Measurements from ENCODE around the gene CLPTM1. TPM values are rescaled to one million over a fixed set of nuclear protein-coding genes. Genes with fewer than 3 reads are reported as not detected.
"Not testable (repeated sequence)": the region's sequence is repeated elsewhere in the genome, so short reads cannot be mapped to it uniquely, and the experiment has no call there.

Gene CLPTM1, protein sequence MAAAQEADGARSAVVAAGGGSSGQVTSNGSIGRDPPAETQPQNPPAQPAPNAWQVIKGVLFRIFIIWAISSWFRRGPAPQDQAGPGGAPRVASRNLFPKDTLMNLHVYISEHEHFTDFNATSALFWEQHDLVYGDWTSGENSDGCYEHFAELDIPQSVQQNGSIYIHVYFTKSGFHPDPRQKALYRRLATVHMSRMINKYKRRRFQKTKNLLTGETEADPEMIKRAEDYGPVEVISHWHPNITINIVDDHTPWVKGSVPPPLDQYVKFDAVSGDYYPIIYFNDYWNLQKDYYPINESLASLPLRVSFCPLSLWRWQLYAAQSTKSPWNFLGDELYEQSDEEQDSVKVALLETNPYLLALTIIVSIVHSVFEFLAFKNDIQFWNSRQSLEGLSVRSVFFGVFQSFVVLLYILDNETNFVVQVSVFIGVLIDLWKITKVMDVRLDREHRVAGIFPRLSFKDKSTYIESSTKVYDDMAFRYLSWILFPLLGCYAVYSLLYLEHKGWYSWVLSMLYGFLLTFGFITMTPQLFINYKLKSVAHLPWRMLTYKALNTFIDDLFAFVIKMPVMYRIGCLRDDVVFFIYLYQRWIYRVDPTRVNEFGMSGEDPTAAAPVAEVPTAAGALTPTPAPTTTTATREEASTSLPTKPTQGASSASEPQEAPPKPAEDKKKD
- total RNA-seq: 24.9 and 35.3 TPM in 2 replicates

GRCh38 chr19:44954649-44955504 lies at the start of gene CLPTM1:
TSS of gene CLPTM1 (plus strand) at chr19:44955380. CDS start at chr19:44955396, 16 bp downstream.
- peak; percentile 89 for DNase-seq (ENCODE audit: low read depth, low spot score)

DNA sequence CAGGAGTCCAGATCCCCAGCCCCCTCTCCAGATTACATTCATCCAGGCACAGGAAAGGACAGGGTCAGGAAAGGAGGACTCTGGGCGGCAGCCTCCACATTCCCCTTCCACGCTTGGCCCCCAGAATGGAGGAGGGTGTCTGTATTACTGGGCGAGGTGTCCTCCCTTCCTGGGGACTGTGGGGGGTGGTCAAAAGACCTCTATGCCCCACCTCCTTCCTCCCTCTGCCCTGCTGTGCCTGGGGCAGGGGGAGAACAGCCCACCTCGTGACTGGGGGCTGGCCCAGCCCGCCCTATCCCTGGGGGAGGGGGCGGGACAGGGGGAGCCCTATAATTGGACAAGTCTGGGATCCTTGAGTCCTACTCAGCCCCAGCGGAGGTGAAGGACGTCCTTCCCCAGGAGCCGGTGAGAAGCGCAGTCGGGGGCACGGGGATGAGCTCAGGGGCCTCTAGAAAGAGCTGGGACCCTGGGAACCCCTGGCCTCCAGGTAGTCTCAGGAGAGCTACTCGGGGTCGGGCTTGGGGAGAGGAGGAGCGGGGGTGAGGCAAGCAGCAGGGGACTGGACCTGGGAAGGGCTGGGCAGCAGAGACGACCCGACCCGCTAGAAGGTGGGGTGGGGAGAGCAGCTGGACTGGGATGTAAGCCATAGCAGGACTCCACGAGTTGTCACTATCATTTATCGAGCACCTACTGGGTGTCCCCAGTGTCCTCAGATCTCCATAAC lies 49.6 kb upstream of the CLPTM1 start, which contains the start of gene APOE:
APOE (plus strand) TSS at position 360 of the 724 bp plus-strand sequence. CDS start 829 bp downstream, outside the sequence.
- no peak for DNase-seq (ENCODE audit: low read depth, low spot score)

DNA sequence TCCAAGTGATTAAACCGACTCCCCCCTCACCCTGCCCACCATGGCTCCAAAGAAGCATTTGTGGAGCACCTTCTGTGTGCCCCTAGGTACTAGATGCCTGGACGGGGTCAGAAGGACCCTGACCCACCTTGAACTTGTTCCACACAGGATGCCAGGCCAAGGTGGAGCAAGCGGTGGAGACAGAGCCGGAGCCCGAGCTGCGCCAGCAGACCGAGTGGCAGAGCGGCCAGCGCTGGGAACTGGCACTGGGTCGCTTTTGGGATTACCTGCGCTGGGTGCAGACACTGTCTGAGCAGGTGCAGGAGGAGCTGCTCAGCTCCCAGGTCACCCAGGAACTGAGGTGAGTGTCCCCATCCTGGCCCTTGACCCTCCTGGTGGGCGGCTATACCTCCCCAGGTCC lies 47.6 kb upstream of the CLPTM1 start:
- no peak for DNase-seq (ENCODE audit: low read depth, low spot score)

GRCh38 chr19:44908074-44908835 lies 46.9 kb upstream of the CLPTM1 start:
- DNase-seq (ENCODE audit: low read depth, low spot score): no peak

DNA sequence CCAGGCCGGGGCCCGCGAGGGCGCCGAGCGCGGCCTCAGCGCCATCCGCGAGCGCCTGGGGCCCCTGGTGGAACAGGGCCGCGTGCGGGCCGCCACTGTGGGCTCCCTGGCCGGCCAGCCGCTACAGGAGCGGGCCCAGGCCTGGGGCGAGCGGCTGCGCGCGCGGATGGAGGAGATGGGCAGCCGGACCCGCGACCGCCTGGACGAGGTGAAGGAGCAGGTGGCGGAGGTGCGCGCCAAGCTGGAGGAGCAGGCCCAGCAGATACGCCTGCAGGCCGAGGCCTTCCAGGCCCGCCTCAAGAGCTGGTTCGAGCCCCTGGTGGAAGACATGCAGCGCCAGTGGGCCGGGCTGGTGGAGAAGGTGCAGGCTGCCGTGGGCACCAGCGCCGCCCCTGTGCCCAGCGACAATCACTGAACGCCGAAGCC lies 46.3 kb upstream of the CLPTM1 start:
- no peak for DNase-seq (ENCODE audit: low read depth, low spot score)

DNA sequence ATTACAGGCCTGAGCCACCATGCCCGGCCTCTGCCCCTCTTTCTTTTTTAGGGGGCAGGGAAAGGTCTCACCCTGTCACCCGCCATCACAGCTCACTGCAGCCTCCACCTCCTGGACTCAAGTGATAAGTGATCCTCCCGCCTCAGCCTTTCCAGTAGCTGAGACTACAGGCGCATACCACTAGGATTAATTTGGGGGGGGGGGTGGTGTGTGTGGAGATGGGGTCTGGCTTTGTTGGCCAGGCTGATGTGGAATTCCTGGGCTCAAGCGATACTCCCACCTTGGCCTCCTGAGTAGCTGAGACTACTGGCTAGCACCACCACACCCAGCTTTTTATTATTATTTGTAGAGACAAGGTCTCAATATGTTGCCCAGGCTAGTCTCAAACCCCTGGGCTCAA lies 45.4 kb upstream of the CLPTM1 start:
- no peak for DNase-seq (ENCODE audit: low read depth, low spot score)

DNA sequence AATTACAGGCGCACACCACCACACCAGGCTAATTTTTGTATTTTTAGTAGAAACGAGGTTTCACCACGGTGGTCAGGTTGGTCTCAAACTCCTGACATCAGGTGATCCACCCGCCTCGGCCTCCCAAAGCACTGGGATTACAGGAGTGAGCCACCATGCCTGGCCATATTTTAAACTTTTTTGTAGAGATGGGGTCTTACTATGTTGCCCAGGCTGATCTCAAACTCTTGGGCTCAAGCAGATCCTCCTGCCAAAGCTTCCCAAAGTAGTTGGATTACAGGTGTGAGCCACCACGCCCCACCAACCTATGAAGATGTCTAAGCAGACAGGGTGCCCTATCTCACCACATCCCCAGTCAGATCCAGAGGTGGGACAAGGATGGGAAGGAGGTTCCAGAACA lies 43.3 kb upstream of the CLPTM1 start:
- not testable (repeated sequence) for DNase-seq (ENCODE audit: low read depth, low spot score)

DNA sequence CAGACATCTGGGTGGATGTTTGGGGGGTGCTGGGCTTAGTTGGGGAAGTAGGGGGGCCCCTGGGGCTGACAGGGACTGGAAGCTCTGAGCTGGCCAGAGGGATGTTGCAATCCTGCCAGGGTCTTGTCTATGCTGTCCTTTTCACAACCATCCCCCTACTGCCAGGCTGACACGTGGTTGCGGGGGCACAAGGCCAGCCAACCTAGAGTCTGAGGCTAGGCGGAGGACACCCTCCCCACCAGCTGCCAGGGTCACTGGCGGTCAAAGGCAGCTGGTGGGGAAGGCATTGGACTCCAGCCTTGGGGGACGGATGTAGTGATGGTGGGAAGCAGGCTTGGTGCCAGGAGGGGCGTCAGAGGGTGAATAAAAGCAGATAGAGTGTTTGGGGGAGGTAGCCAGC lies 42.3 kb upstream of the CLPTM1 start:
- DNase-seq (ENCODE audit: low read depth, low spot score): no peak

DNA sequence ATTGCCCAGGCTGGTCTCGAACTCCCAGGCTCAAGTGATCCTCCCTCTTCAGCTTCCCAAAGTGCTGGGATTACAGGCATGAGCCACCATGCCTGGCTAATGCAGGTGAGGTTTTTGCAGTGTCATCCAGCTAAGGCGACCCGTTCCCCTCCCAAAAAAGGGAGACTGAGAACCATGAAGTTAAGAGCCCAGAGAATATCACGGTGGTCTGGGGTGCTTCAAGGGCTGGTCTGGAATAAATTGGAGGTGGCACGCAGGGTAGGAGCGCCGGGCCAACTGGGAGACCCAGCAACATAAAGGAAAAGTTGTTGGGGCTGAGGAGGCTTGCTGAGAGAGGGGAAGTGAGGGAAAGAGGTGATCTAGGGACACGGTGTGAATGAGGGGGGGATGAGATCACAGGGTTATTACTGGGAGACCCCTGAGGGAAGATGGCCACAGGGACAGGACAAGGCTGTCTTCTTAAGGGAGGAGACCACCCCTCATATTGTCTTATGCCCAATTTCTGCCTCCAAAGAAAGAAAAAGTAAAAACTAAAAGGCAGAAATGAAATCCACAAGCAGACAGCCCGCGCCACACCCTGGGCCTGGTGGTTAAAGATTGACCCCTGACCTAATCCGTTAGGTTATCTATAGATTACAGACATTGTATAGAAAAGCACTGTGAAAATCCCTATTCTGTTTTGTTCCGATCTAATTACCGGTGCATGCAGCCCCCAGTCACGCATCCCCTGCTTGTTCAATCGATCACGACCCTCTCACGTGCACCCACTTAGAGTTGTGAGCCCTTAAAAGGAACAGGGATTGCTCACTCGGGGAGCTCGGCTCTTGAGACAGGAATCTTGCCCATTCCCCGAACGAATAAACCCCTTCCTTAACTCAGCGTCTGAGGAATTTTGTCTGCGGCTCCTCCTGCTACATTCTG lies 41.4 kb upstream of the CLPTM1 start:
- not testable (repeated sequence) for DNase-seq (ENCODE audit: low read depth, low spot score)

- peak; percentile 35 for DNase-seq (ENCODE audit: low read depth, low spot score)
Observed at GRCh38 chr19:44914433-44915206, 40.6 kb upstream of the CLPTM1 start, which contains the start of gene APOC1. TSS of gene APOC1 (plus strand) at chr19:44914608. CDS start at chr19:44914892, 284 bp downstream.

- DNase-seq (ENCODE audit: low read depth, low spot score): no peak
Observed at GRCh38 chr19:44924243-44924725, 30.9 kb upstream of the CLPTM1 start.

DNA sequence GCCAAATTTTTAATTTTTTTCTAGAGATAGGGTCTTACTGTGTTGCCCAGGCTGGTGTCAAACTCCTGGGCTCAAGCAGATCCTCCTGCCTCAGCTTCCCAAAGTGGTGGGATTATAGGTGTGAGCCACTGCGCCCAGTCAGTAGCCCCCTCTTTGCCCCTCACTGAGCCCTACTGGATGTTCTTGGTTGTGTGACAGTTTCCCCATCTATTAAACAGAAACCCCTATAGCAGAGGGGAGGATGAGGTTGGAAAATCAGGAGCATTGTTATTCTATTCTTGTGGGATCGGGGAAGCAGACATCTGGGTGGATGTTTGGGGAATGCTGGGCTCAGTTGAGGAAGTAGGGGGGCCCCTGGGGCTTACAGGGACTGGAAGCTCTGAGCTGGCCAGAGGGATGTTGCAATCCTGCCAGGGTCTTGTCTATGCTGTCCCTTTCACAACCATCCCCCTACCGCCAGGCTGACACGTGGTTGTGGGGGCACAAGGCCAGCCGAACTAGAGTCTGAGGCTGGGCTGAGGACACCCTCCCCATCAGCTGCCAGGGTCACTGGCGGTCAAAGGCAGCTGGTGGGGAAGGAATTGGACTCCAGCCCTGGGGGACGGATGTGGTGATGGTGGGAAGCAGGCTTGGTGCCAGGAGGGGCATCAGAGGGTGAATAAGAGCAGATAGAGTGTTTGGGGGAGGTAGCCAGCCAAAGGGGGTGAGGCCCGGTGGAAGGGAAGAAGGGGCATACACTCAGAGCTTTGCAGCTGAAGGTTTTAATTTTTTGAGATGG lies 29.9 kb upstream of the CLPTM1 start:
- no peak for DNase-seq (ENCODE audit: low read depth, low spot score)

- not testable (repeated sequence) for DNase-seq (ENCODE audit: low read depth, low spot score)
Observed at GRCh38 chr19:44926245-44927077, 28.7 kb upstream of the CLPTM1 start.

DNA sequence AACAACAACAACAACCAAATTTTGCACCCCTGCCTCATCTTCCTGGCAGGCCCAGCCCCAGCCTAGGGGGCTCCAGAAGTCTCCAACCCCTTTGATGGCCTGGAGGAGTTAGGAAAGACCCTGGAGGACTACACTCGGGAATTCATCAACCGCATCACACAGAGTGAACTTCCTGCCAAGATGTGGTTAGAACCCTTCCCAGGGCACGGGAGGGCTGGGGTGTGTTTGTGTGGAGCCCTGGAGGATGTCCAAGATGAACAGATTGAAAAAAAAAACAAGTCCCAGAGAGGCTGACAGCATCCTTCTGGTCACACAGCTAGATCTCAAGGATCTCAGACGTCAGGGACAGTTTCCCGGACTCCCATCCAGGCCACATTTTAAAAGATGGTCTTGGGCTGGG lies 27.4 kb upstream of the CLPTM1 start:
- DNase-seq (ENCODE audit: low read depth, low spot score): no peak

DNA sequence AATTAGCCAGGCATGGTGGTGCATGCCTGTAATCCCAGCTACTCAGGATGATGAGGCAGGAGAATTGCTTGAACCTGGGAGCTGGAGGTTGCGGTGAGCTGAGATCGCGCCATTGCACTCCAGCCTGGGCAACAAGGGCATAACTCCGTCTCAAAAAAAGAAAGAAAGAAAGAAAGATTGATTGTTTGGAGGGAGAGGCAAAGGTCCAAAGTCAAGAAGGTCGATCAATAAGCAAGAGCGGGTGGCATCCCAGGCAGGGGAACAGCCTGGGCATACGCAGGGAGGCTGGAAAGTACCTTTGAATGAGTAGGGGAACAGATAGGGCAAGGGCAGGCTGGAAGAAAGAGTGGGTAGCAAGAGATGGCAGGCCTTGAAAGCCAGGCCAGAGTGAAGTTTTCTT lies 25.1 kb upstream of the CLPTM1 start:
- DNase-seq (ENCODE audit: low read depth, low spot score): no peak

DNA sequence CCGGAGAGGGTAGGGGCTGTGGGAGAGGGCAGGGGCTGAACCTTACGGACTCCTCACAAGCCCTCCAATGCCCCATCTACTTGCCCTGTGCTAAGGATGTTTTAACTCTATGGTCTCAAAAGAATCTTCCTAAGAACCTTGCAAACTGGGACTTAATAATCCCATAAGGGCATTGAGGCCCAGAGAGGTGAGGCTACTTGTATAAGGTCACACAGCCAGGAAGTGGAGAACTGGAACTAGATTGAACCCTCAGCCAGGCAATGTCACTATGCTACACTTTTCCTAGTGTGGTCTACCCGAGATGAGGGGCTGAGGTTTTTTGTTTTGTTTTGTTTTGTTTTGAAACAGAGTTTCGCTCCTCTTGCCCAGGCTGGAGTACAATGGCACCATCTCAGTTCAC lies 23.6 kb upstream of the CLPTM1 start:
- no peak for DNase-seq (ENCODE audit: low read depth, low spot score)

Measured in pulmonary artery endothelial cell (primary cell).